HepG2 (cell line): ENCODE results near the gene TMC2. TPM values are rescaled to one million over a fixed set of nuclear protein-coding genes. Genes with fewer than 3 reads are reported as not detected.
A peak's percentile ranks its signal among the peaks of the same experiment; 100 is the strongest.

Experiments used
- ATAC-seq: fragments of 200-7000 bp; cut with Tn5 transposase; 3 replicates; pipeline ENCODE4 v1.9.1; 2020; ENCODE audit warnings: mild to moderate bottlenecking, moderate library complexity
- BruUV-seq: library from RNA; stranded (reverse); fragments of 400-500 nt; replicated peaks from 2 replicates; lab custom pipeline; 2021; lab: Mats Ljungman, UMichigan
- CTCF ChIA-PET: fragments of 300-600 bp; formaldehyde crosslinking; extraction: SDS; loops from one replicate; lab custom pipeline; 2021; ENCODE audit warnings: low total read pairs, inconsistent platforms, low intra/inter-chr PET ratio; lab: Yijun Ruan, JAX
- POLR2A ChIA-PET: fragments of 350-600 bp; sonication (Branson Sonifier 250); formaldehyde crosslinking; loops from one replicate; lab custom pipeline; 2020; ENCODE audit warnings: antibody characterized with exemption, inconsistent platforms; lab: Yijun Ruan, JAX
- DNase-seq: peaks from one replicate; pipeline ENCODE4 v3.0.0-alpha.2; 2015; ENCODE audit warnings: low spot score
- FAIRE-seq: peaks from 3 replicates; lab custom pipeline; 2011; peaks lifted over from hg19 to GRCh38; lab: Jason Lieb, UNC
- H2AFZ ChIP-seq: one replicate; pipeline ENCODE4 v1.6.1; 2011; ENCODE audit warnings: low read length, inconsistent platforms
- H3K27ac ChIP-seq: fragments of 300-600 bp; 3 replicates; pipeline ENCODE4 v1.8.0; 2011; ENCODE audit warnings: mixed run types, mild to moderate bottlenecking, mixed read lengths, low read length, inconsistent platforms; ENCODE audit not compliant: insufficient read depth; ENCODE audit errors: extremely low read length
- H3K27me3 ChIP-seq, 2 experiments: fragments of 200-600 bp in 1 of 2; 2 replicates in 1 of 2; 3 replicates in 1 of 2; pipeline versions ENCODE4 v1.6.0 to v1.8.0; 2011; ENCODE audit warnings: low read length in 2 of 2, mild to moderate bottlenecking in 2 of 2, moderate library complexity in 2 of 2, inconsistent platforms in 1 of 2; ENCODE audit not compliant: insufficient read depth in 2 of 2, control insufficient read depth in 1 of 2
- H3K36me3 ChIP-seq, 2 experiments: fragments of 200-600 bp in 1 of 2; replicated peaks in 1 of 2; 2 replicates in 1 of 2; 3 replicates in 1 of 2; pipeline versions ENCODE4 v1.5.1 to v1.8.0; 2011; ENCODE audit warnings: low read length in 2 of 2, inconsistent platforms in 1 of 2; ENCODE audit not compliant: insufficient read depth in 2 of 2, control insufficient read depth in 1 of 2
- H3K4me1 ChIP-seq: 2 replicates; pipeline ENCODE4 v1.5.1; 2012; ENCODE audit warnings: low read length, inconsistent platforms; ENCODE audit not compliant: insufficient read depth
- H3K4me2 ChIP-seq: 2 replicates; pipeline ENCODE4 v1.6.0; 2011; ENCODE audit warnings: low read depth, low read length, inconsistent platforms
- H3K4me3 ChIP-seq, 3 experiments: fragments of 200-600 bp in 1 of 3; sonication (generic), shearing (Covaris generic) in 1 of 3; replicated peaks in 1 of 3; 2 replicates each; pipeline ENCODE4 v1.5.1; 2011 to 2016; ENCODE audit warnings: low read length in 3 of 3, inconsistent platforms in 2 of 3, low read depth in 2 of 3, mild to moderate bottlenecking in 2 of 3, control low read depth in 1 of 3, mixed read lengths in 1 of 3; ENCODE audit not compliant: insufficient read depth in 1 of 3
- H3K79me2 ChIP-seq: one replicate; pipeline ENCODE4 v1.6.1; 2011; ENCODE audit warnings: low read length, inconsistent platforms; ENCODE audit not compliant: insufficient read depth
- H3K9ac ChIP-seq: 2 replicates; pipeline ENCODE4 v1.6.0; 2011; ENCODE audit warnings: mild to moderate bottlenecking, low read depth, low read length, inconsistent platforms; ENCODE audit not compliant: insufficient read depth
- H3K9me3 ChIP-seq: 2 replicates; pipeline ENCODE4 v1.5.1; 2012; ENCODE audit warnings: mild to moderate bottlenecking, low read length
- H4K20me1 ChIP-seq: 2 replicates; pipeline ENCODE4 v1.6.0; 2011; ENCODE audit warnings: inconsistent platforms, mild to moderate bottlenecking, low read length, moderate library complexity; ENCODE audit not compliant: insufficient read depth
- BCL6 ChIP-seq: IDR thresholded peaks from 2 replicates; pipeline ENCODE4 v1.6.1; 2016; ENCODE audit warnings: missing genetic modification reagents, missing compliant biosample characterization
- ELF1 ChIP-seq: sonication (generic); formaldehyde crosslinking; IDR thresholded peaks from 2 replicates; pipeline ENCODE4 v1.4.0; 2020; ENCODE audit warnings: missing genetic modification reagents
- GABPB1 ChIP-seq: IDR thresholded peaks from 2 replicates; pipeline ENCODE4 v1.6.1; 2016; ENCODE audit warnings: mild to moderate bottlenecking, missing genetic modification reagents, moderate library complexity, missing compliant biosample characterization
- GFI1 ChIP-seq: sonication (generic); formaldehyde crosslinking; IDR thresholded peaks from 2 replicates; pipeline ENCODE4 v1.5.0; 2020; ENCODE audit warnings: missing genetic modification reagents, mild to moderate bottlenecking, borderline replicate concordance
- GZF1 ChIP-seq: sonication (generic); formaldehyde crosslinking; IDR thresholded peaks from 2 replicates; pipeline ENCODE4 v1.5.1; 2020; ENCODE audit warnings: mild to moderate bottlenecking, missing genetic modification reagents
- HOXA5 ChIP-seq: sonication (generic); formaldehyde crosslinking; IDR thresholded peaks from 2 replicates; pipeline ENCODE4 v1.4.0; 2020; ENCODE audit warnings: missing genetic modification reagents
- KLF15 ChIP-seq: sonication (generic); formaldehyde crosslinking; IDR thresholded peaks from 2 replicates; pipeline ENCODE4 v1.8.1; 2023; ENCODE audit warnings: borderline replicate concordance, mild to moderate bottlenecking, inconsistent platforms, missing genetic modification reagents, mixed read lengths
- KMT2B ChIP-seq: IDR thresholded peaks from 2 replicates; pipeline ENCODE4 v1.6.1; 2016; ENCODE audit warnings: missing genetic modification reagents, missing compliant biosample characterization
- MZF1 ChIP-seq: sonication (generic); formaldehyde crosslinking; IDR thresholded peaks from 2 replicates; pipeline ENCODE4 v1.8.1; 2023; ENCODE audit warnings: mild to moderate bottlenecking, missing genetic modification reagents, borderline replicate concordance
- PLRG1 ChIP-seq: fragments of 450-650 bp; conservative IDR thresholded peaks from 2 replicates; pipeline ENCODE4 v1.6.1; 2016
- YEATS4 ChIP-seq: sonication (generic); formaldehyde crosslinking; IDR thresholded peaks from 2 replicates; pipeline ENCODE4 v1.4.0; 2020; ENCODE audit warnings: missing genetic modification reagents, borderline replicate concordance
- ZBTB8A ChIP-seq: sonication (generic); formaldehyde crosslinking; IDR thresholded peaks from 2 replicates; pipeline ENCODE4 v1.4.0; 2020; ENCODE audit warnings: mild to moderate bottlenecking, low read depth, missing genetic modification reagents, borderline replicate concordance
- ZMYM4 ChIP-seq: sonication (generic); formaldehyde crosslinking; IDR thresholded peaks from 2 replicates; pipeline ENCODE4 v1.8.1; 2023; ENCODE audit warnings: mild to moderate bottlenecking, missing genetic modification reagents
- ZNF143 ChIP-seq: sonication (generic); formaldehyde crosslinking; IDR thresholded peaks from 2 replicates; pipeline ENCODE4 v1.4.0; 2020; ENCODE audit warnings: missing genetic modification reagents
- ZNF180 ChIP-seq: sonication (generic); formaldehyde crosslinking; IDR thresholded peaks from 2 replicates; pipeline ENCODE4 v1.4.0; 2020; ENCODE audit warnings: low read depth, missing genetic modification reagents, borderline replicate concordance
- ZNF235 ChIP-seq: sonication (generic); formaldehyde crosslinking; IDR thresholded peaks from 2 replicates; pipeline ENCODE4 v1.8.1; 2023; ENCODE audit warnings: mild to moderate bottlenecking, missing genetic modification reagents, borderline replicate concordance
- ZNF331 ChIP-seq: sonication (generic); formaldehyde crosslinking; IDR thresholded peaks from 2 replicates; pipeline ENCODE4 v1.4.0; 2020; ENCODE audit warnings: missing genetic modification reagents
- ZNF33A ChIP-seq: sonication (generic); formaldehyde crosslinking; IDR thresholded peaks from 2 replicates; pipeline ENCODE4 v1.5.1; 2020; ENCODE audit warnings: missing genetic modification reagents, mild to moderate bottlenecking, moderate library complexity, borderline replicate concordance
- ZNF501 ChIP-seq: sonication (generic); formaldehyde crosslinking; IDR thresholded peaks from 2 replicates; pipeline ENCODE4 v1.5.1; 2020; ENCODE audit warnings: mild to moderate bottlenecking, moderate library complexity, missing genetic modification reagents
- ZNF737 ChIP-seq: sonication (generic); formaldehyde crosslinking; IDR thresholded peaks from 2 replicates; pipeline ENCODE4 v1.5.0; 2020; ENCODE audit warnings: missing genetic modification reagents, mild to moderate bottlenecking, borderline replicate concordance
- ZNF766 ChIP-seq: sonication (generic); formaldehyde crosslinking; IDR thresholded peaks from 2 replicates; pipeline ENCODE4 v1.5.0; 2020; ENCODE audit warnings: missing genetic modification reagents, borderline replicate concordance
- ZSCAN29 ChIP-seq: sonication (generic); formaldehyde crosslinking; conservative IDR thresholded peaks from 2 replicates; pipeline ENCODE4 v1.4.0; 2020; ENCODE audit warnings: mild to moderate bottlenecking, missing genetic modification reagents
- WGBS: methylation state at CpG from one replicate; pipeline ENCODE4 v1.1.6; 2017; ENCODE audit warnings: low lambda C conversion rate; 5-methylcytosine and 5-hydroxymethylcytosine counted together
- in situ Hi-C: cut with HindIII; loops from 2 replicates; pipeline ENCODE4 v1.10.0; 2017; ENCODE audit warnings: low pct_unique_long_range_greater_than_20kb; ENCODE audit not compliant: extremely low pct_ligation_motif_present
- intact Hi-C: fragments of 100-400 bp; cut with micrococcal nuclease; formaldehyde crosslinking; loops from one replicate; pipeline ENCODE4 v1.10.0; 2022; ENCODE audit not compliant: unreplicated experiment
- polyA plus RNA-seq, 8 experiments: library from polyadenylated mRNA; depleted of rRNA in 3 of 8; stranded (reverse) in 7 of 8; unstranded in 1 of 8; fragments of >200 nt; fragmentation: Illumina TruSeq in 4 of 8; extraction: Trizol in 4 of 8; gene quantifications; 2 replicates each; pipeline versions ENCODE4 v1.2.1 to v1.2.3, GENCODE V29; 2011 to 2016; ENCODE audit warnings: low read depth in 4 of 8, missing spikeins in 1 of 8, mixed read lengths in 1 of 8; ENCODE audit not compliant: insufficient read depth in 1 of 8
- total RNA-seq, 5 experiments: library from RNA; depleted of rRNA; stranded (reverse); fragments of >200 nt; fragmentation: Illumina TruSeq; extraction: Trizol; gene quantifications; 2 replicates each; pipeline ENCODE4 v1.2.3, GENCODE V29; 2016; ENCODE audit warnings: low read depth in 1 of 5
- TF ChIP-seq, protein P1 (sequence below): sonication (generic); formaldehyde crosslinking; IDR thresholded peaks from 2 replicates; pipeline ENCODE4 v1.5.1; 2020; ENCODE audit warnings: mild to moderate bottlenecking, missing genetic modification reagents, moderate library complexity
- TF ChIP-seq, protein P2 (sequence below): sonication (generic); formaldehyde crosslinking; IDR thresholded peaks from 2 replicates; pipeline ENCODE4 v1.8.1; 2023; ENCODE audit warnings: missing genetic modification reagents, mild to moderate bottlenecking, borderline replicate concordance

Gene TMC2
- total and polyA plus RNA-seq, 2 of the 13 experiments (the other 11 are each of a cell fraction or from before 2014, with no cell fraction given): not detected

DNA sequence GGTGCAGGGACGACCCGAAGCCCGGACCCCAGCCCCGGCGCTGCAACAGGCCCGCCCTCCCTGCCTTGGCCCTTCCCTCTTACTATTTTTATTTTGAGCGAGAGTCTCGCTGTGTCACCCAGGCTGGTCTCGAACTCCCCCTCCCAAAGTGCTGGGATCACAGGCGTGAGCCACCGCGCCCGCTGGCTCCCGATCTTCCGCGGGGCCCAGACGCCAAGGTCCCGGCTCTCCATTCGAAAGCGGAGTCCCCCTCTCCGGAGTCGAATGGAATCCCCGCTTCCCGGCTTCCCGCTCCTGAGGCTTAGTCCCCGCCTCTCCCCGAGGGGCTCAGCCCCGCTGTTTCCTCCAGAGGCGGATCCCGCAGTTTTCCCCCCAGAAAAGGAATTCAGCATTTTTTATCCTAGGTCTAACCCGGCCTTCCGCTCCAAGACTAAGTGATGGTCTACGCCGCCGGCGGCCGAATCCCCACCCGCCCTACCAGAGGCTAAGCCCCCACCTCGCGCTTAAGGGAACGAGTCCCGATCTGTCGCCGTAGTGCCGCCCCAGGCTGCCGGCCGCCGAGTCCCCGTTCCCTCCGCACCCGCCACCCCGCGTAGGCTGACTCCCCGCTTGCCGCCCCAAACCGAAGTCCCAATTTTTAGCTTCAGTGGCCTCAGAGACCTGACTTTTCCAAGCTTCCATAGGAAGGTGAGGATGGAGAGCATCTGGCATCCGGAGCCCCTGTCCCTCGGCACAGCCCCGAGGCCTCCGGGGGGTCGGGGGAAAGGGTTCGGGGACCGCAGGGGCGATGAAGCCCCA lies 11.5 kb upstream of the TMC2 start:
- H3K27ac ChIP-seq: peak overlapping the region; percentile 22
- in situ Hi-C loops: no loop called here
- ATAC-seq: peak; percentile 75
- TF ChIP-seq GZF1 (CRISPR knock-in tag): peak; percentile 78; the same call in 1 of the 2 replicates
- no peak; the same call in 1 of the 2 replicates for TF ChIP-seq ZNF33A (CRISPR knock-in tag)
- no peak for TF ChIP-seq ZNF180 (CRISPR knock-in tag)
- no peak for TF ChIP-seq ZMYM4 (CRISPR knock-in tag)
- TF ChIP-seq, protein P1, sequence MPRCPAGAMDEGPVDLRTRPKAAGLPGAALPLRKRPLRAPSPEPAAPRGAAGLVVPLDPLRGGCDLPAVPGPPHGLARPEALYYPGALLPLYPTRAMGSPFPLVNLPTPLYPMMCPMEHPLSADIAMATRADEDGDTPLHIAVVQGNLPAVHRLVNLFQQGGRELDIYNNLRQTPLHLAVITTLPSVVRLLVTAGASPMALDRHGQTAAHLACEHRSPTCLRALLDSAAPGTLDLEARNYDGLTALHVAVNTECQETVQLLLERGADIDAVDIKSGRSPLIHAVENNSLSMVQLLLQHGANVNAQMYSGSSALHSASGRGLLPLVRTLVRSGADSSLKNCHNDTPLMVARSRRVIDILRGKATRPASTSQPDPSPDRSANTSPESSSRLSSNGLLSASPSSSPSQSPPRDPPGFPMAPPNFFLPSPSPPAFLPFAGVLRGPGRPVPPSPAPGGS (CRISPR knock-in tag): peak; percentile 54
- peak; percentile 54 for TF ChIP-seq ZNF501 (CRISPR knock-in tag)
- TF ChIP-seq MZF1 (CRISPR knock-in tag): no peak
- TF ChIP-seq GABPB1: peak; percentile 57
- 0 out of 2 replicates have a peak, but pooled peaks have one; percentile 11 for TF ChIP-seq ZNF331 (CRISPR knock-in tag)
- TF ChIP-seq KMT2B (CRISPR knock-in tag): peak; percentile 22; the same call in 1 of the 2 replicates
- TF ChIP-seq KLF15 (CRISPR knock-in tag): 0 out of 2 replicates have a peak, but pooled peaks have one; percentile 21
- TF ChIP-seq ZNF766 (CRISPR knock-in tag): no peak
- peak; percentile 46 for TF ChIP-seq YEATS4 (CRISPR knock-in tag)
- TF ChIP-seq ZNF143 (CRISPR knock-in tag): 0 out of 2 replicates have a peak, but pooled peaks have one; percentile 1
- 0 out of 2 replicates have a peak, but pooled peaks have one; percentile 51 for TF ChIP-seq GFI1 (CRISPR knock-in tag)
- TF ChIP-seq ZSCAN29 (CRISPR knock-in tag): no peak; the same call in 1 of the 2 replicates
- TF ChIP-seq ZNF235 (CRISPR knock-in tag): no peak
- 0 out of 2 replicates have a peak, but pooled peaks have one; percentile 30 for TF ChIP-seq ZNF737 (CRISPR knock-in tag)
- no peak for TF ChIP-seq BCL6 (CRISPR knock-in tag)
- no peak for TF ChIP-seq ZBTB8A (CRISPR knock-in tag)
- TF ChIP-seq, protein P2, sequence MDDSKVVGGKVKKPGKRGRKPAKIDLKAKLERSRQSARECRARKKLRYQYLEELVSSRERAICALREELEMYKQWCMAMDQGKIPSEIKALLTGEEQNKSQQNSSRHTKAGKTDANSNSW (CRISPR knock-in tag): no peak
- no peak; the same call in 1 of the 2 replicates for TF ChIP-seq ELF1 (CRISPR knock-in tag)
- TF ChIP-seq HOXA5 (CRISPR knock-in tag): no peak
- no peak for TF ChIP-seq PLRG1

More for the DNA sequence above, 11.5 kb upstream of the TMC2 start:
- Histone ChIP-seq H3K36me3 (no peaks in the 10 kb centered on the region), H3K9me3 (no peaks in the 10 kb centered on the region), H2AFZ (peak overlapping the region; percentile 33), H3K4me3 (peak overlapping the region; percentile 80 to 88 (median 80)), H3K79me2 (no peaks in the 10 kb centered on the region), H3K4me2 (peak overlapping the region; percentile 85), H3K9ac (peak overlapping the region; percentile 70), H4K20me1 (no peaks in the 10 kb centered on the region), H3K4me1 (peaks cover 17% of the 10 kb centered on the region), H3K27me3 (peaks cover 0 to 31% of the 10 kb centered on the region in 2 experiments; a peak in 2 of 5 replicates)
- DNase-seq: peak; percentile 40
- FAIRE-seq: no peak
- POLR2A ChIA-PET: interaction anchor here (0.7 to 4.4 kb wide), 9 partner anchors 9 to 139 kb away, joined by 3 to 19 read pairs (median 5); partner anchors contain the start of genes IDH3B, NOP56, SNRPB and ZNF343
- CTCF ChIA-PET: interaction anchor here (1.6 to 3.1 kb wide), 2 partner anchors 122 to 149 kb away, joined by 4 to 9 read pairs; no protein-coding TSS in a partner anchor
- TSS peak; percentile 87 for BruUV-seq
- intact Hi-C loops: loop anchor here (2.0 kb wide), 3 partner anchors 48 to 148 kb away; no protein-coding TSS in a partner anchor
- WGBS: 2% methylated on average over 62 of the region's 64 CpGs
